Urothelium cell line (cell line): ENCODE measurements around the gene TLR3.
"Not testable (repeated sequence)": the region's sequence is repeated elsewhere in the genome, so short reads cannot be mapped to it uniquely, and the experiment has no call there.

Experiments used
- DNase-seq: peaks from one replicate; pipeline ENCODE4 v3.0.0; 2011; ENCODE audit warnings: low spot score, mixed read lengths
- FAIRE-seq: peaks from 2 replicates; lab custom pipeline; 2011; peaks lifted over from hg19 to GRCh38; lab: Jason Lieb, UNC

The TLR3 gene

GRCh38 chr4:186068581-186069348 lies at the start of gene TLR3:
Gene TLR3, plus strand, starts transcription at chr4:186069156. Its CDS starts 7,464 bp downstream, at chr4:186076620.
- DNase-seq (peak; percentile 18), FAIRE-seq (no peak)

- FAIRE-seq = no peak
- DNase-seq = no peak
Observed at GRCh38 chr4:186019269-186019668, 49.7 kb upstream of the TLR3 start.

GRCh38 chr4:186020106-186020792 lies 48.7 kb upstream of the TLR3 start:
- no peak for DNase-seq
- no peak for FAIRE-seq

GRCh38 chr4:186020793-186021407 lies 48.1 kb upstream of the TLR3 start:
- FAIRE-seq (no peak), DNase-seq (no peak)

GRCh38 chr4:186021461-186022167 lies 47.3 kb upstream of the TLR3 start:
- peak; percentile 35 for DNase-seq
- FAIRE-seq = no peak

GRCh38 chr4:186023975-186024374 lies 45.0 kb upstream of the TLR3 start:
- FAIRE-seq (no peak), DNase-seq (no peak)

- FAIRE-seq = no peak
- DNase-seq = no peak
Observed at GRCh38 chr4:186024637-186025407, 44.1 kb upstream of the TLR3 start.

GRCh38 chr4:186025408-186025690 lies 43.6 kb upstream of the TLR3 start:
- FAIRE-seq = no peak

GRCh38 chr4:186027405-186027804 lies 41.6 kb upstream of the TLR3 start:
- FAIRE-seq = no peak
- DNase-seq = no peak

More at GRCh38 chr4:186025408-186025690, 43.6 kb upstream of the TLR3 start:
- DNase-seq = no peak

- DNase-seq = no peak
- no peak for FAIRE-seq
Observed at GRCh38 chr4:186029571-186030398, 39.2 kb upstream of the TLR3 start.

GRCh38 chr4:186030399-186030775 lies 38.6 kb upstream of the TLR3 start:
- FAIRE-seq (no peak), DNase-seq (no peak)

- DNase-seq = no peak
- FAIRE-seq = no peak
Observed at GRCh38 chr4:186030795-186031194, 38.2 kb upstream of the TLR3 start.

- DNase-seq (no peak), FAIRE-seq (no peak)
Observed at GRCh38 chr4:186032259-186032658, 36.7 kb upstream of the TLR3 start.

GRCh38 chr4:186033027-186033426 lies 35.9 kb upstream of the TLR3 start:
- FAIRE-seq = no peak
- no peak for DNase-seq

- DNase-seq = not testable (repeated sequence)
Observed at GRCh38 chr4:186034613-186035012, 34.3 kb upstream of the TLR3 start.

GRCh38 chr4:186036976-186037581 lies 31.9 kb upstream of the TLR3 start:
- DNase-seq = no peak
- no peak for FAIRE-seq

More at GRCh38 chr4:186034613-186035012, 34.3 kb upstream of the TLR3 start:
- FAIRE-seq = not testable (repeated sequence)

GRCh38 chr4:186037692-186038658 lies 31.0 kb upstream of the TLR3 start:
- DNase-seq = peak; percentile 76

GRCh38 chr4:186039697-186040096 lies 29.3 kb upstream of the TLR3 start:
- DNase-seq (no peak), FAIRE-seq (no peak)

More at GRCh38 chr4:186037692-186038658, 31.0 kb upstream of the TLR3 start:
- no peak for FAIRE-seq
